ENCODE data around the gene ADGRV1. TPM values are rescaled to one million over a fixed set of nuclear protein-coding genes. Genes with fewer than 3 reads are reported as not detected.

The ADGRV1 gene
- total RNA-seq, 1 experiment from 2014 or later, result 64.8 TPM

DNA sequence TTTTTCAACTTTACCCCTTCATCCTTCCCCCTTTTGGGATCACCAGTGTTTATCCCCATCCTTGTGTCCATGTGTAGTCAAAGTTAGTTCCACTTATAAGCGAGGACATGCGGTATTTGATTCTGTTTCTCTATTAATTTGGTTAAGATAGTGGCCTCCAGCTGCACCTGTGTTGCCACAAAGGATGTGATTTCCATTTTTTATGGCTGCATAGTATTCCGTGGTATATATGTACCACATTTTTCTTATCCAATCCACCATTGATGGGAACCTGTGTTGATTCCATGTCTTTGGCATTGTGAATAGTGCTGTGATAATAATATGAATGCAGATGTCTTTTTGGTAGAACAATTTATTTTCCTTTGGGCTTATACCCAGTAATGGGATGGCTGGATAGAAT lies 572.2 kb downstream of the ADGRV1 start:
- Mint-ChIP-seq H3K27me3 (ENCODE audit: low read depth) (no peaks in the 10 kb centered on the region), H3K4me1 (peaks cover 3 to 10% of the 10 kb centered on the region in 2 experiments), H3K27ac (no peak overlapping the region), H3K4me3 (no peak overlapping the region), H3K36me3 (ENCODE audit: insufficient read depth in 1 of 3, low read depth in 3 of 3) (peaks cover 0 to 4% (median 3%) of the 10 kb centered on the region in 3 experiments; a peak in 3 of 7 replicates), H3K9me3 (no peaks in the 10 kb centered on the region)
- H2AFZ ChIP-seq (ENCODE audit: low read length), result no peak overlapping the region
- H2BK5ac ChIP-seq (ENCODE audit: insufficient read length, low read length), result no peak overlapping the region
- no peak overlapping the region for H3K27ac ChIP-seq (ENCODE audit: insufficient read length, low read depth, low read length)
- H3T11ph ChIP-seq (ENCODE audit: low read length), result no peak overlapping the region
- H3K56ac ChIP-seq (ENCODE audit: insufficient read length, low read depth, low read length), result no peak overlapping the region
- H4K91ac ChIP-seq (ENCODE audit: insufficient read length, low read depth, low read length), result no peak overlapping the region
- H3K9ac ChIP-seq (ENCODE audit: extremely low read depth, insufficient read length, low read length), result no peak overlapping the region
- no peaks in the 10 kb centered on the region for H4K20me1 ChIP-seq (ENCODE audit: control insufficient read depth, insufficient read depth, insufficient read length)
- no peak overlapping the region for H2BK12ac ChIP-seq (ENCODE audit: insufficient read length, low read depth, low read length)
- H3K27me3 ChIP-seq (ENCODE audit: insufficient read depth, low read length), result no peaks in the 10 kb centered on the region
- H2BK20ac ChIP-seq (ENCODE audit: low read depth, low read length, poor library complexity, severe bottlenecking), result no peak overlapping the region
- no CpG with 5 or more reads among the region's 3 CpGs for WGBS (ENCODE audit: extremely low coverage, insufficient read length, low lambda C conversion rate)
- no peaks in the 10 kb centered on the region for H3K79me1 ChIP-seq (ENCODE audit: insufficient read depth, low read depth, low read length, poor library complexity, severe bottlenecking)
- H2BK120ac ChIP-seq (ENCODE audit: low read depth, low read length, poor library complexity, severe bottlenecking), result no peak overlapping the region
- no peak overlapping the region for H2BK15ac ChIP-seq (ENCODE audit: low read depth, low read length)
- H3K18ac ChIP-seq (ENCODE audit: insufficient read length, low read depth, low read length), result no peak overlapping the region
- H3K4ac ChIP-seq (ENCODE audit: low read depth, low read length), result no peak overlapping the region
- no peak overlapping the region for H3K14ac ChIP-seq (ENCODE audit: insufficient read depth, low read length)
- H3K4me1 ChIP-seq (ENCODE audit: insufficient read depth, low read length), result no peaks in the 10 kb centered on the region
- no peak overlapping the region for H3K4me2 ChIP-seq (ENCODE audit: insufficient read depth, insufficient read length, low read length)
- no peak overlapping the region for H2AK5ac ChIP-seq (ENCODE audit: insufficient read length, low read length)
- TF ChIP-seq, protein P1, sequence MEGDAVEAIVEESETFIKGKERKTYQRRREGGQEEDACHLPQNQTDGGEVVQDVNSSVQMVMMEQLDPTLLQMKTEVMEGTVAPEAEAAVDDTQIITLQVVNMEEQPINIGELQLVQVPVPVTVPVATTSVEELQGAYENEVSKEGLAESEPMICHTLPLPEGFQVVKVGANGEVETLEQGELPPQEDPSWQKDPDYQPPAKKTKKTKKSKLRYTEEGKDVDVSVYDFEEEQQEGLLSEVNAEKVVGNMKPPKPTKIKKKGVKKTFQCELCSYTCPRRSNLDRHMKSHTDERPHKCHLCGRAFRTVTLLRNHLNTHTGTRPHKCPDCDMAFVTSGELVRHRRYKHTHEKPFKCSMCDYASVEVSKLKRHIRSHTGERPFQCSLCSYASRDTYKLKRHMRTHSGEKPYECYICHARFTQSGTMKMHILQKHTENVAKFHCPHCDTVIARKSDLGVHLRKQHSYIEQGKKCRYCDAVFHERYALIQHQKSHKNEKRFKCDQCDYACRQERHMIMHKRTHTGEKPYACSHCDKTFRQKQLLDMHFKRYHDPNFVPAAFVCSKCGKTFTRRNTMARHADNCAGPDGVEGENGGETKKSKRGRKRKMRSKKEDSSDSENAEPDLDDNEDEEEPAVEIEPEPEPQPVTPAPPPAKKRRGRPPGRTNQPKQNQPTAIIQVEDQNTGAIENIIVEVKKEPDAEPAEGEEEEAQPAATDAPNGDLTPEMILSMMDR (conservative IDR thresholded peaks at IDR 0.05), result no peak
- no peaks in the 10 kb centered on the region for H3K23me2 ChIP-seq (ENCODE audit: insufficient read length, low read depth, low read length, poor library complexity, severe bottlenecking)
- H4K5ac ChIP-seq (ENCODE audit: insufficient read length, low read depth, low read length), result no peak overlapping the region
- H3K9me3 ChIP-seq (ENCODE audit: control insufficient read depth, low read depth, low read length), result no peaks in the 10 kb centered on the region
- H3K23ac ChIP-seq (ENCODE audit: insufficient read length, low read depth, low read length), result no peak overlapping the region
- H4K8ac ChIP-seq (replicated peaks; ENCODE audit: insufficient read length, low read depth, low read length), result no peak overlapping the region
- no peak for DNase-seq
- H3K79me2 ChIP-seq (ENCODE audit: insufficient read depth, low read length), result no peaks in the 10 kb centered on the region

Data from H9 (cell line).